Activated T-helper 17 cell treated with anti-CD3 and anti-CD28 coated beads, Interleukin-2, amount 50 U/mL, for 72 hours (primary cell): Measurements from ENCODE around the gene ZFYVE28. TPM values are rescaled to one million over a fixed set of nuclear protein-coding genes. Genes with fewer than 3 reads are reported as not detected.
A peak's percentile ranks its signal among the peaks of the same experiment; 100 is the strongest.
"Not testable (repeated sequence)": the region's sequence is repeated elsewhere in the genome, so short reads cannot be mapped to it uniquely, and the experiment has no call there.

Experiments used
- ATAC-seq: fragments of 150-1000 bp; cut with Tn5 transposase; replicated peaks from 2 replicates; pipeline ENCODE4 v1.10.0; 2021; ENCODE audit warnings: mild to moderate bottlenecking, moderate library complexity
- H3K27ac Mint-ChIP-seq: one replicate; pipeline ENCODE4 v1.8.0; 2022; ENCODE audit warnings: mixed read lengths
- H3K27me3 Mint-ChIP-seq: one replicate; pipeline ENCODE4 v1.8.0; 2022; ENCODE audit warnings: mixed read lengths
- H3K36me3 Mint-ChIP-seq: one replicate; pipeline ENCODE4 v1.8.0; 2022; ENCODE audit warnings: low read depth, mild to moderate bottlenecking, mixed read lengths
- H3K4me1 Mint-ChIP-seq: one replicate; pipeline ENCODE4 v1.8.0; 2022; ENCODE audit warnings: mixed read lengths
- H3K4me3 Mint-ChIP-seq: one replicate; pipeline ENCODE4 v1.8.0; 2022; ENCODE audit warnings: mild to moderate bottlenecking, mixed read lengths
- H3K9me3 Mint-ChIP-seq: one replicate; pipeline ENCODE4 v1.8.0; 2022; ENCODE audit warnings: mixed read lengths
- total RNA-seq, 2 donors: library from RNA; stranded (reverse); gene quantifications; one replicate each; pipeline ENCODE4 v1.2.3, GENCODE V29; 2022

ZFYVE28 gene
- total RNA-seq, 2 donors from 2014 or later = 36.3 to 42.7 TPM

DNA sequence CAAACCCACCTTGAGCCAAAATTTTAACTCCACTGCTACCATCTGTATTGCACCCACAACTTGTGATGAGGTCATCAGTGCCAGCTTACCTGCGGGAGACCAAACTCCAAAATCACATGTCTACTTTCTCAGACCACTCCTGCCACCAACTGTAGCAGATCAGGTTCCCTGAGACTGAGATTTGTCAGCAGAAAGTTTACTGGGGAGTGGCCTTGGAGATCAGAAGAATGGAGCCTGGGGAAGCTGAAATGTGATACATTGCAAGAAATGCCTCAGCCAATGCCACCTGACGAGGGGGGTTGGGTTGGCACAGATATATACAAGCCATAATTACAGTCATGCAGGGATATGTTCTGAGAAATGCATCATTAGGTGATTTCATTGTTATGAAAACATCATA, 195.6 kb downstream of the ZFYVE28 start:
- Mint-ChIP-seq H3K27ac (no peak overlapping the region), H3K36me3 (peaks cover 19% of the 10 kb centered on the region), H3K4me1 (peaks cover 6% of the 10 kb centered on the region), H3K9me3 (no peaks in the 10 kb centered on the region), H3K4me3 (no peak overlapping the region), H3K27me3 (no peaks in the 10 kb centered on the region)
- no peak for ATAC-seq

DNA sequence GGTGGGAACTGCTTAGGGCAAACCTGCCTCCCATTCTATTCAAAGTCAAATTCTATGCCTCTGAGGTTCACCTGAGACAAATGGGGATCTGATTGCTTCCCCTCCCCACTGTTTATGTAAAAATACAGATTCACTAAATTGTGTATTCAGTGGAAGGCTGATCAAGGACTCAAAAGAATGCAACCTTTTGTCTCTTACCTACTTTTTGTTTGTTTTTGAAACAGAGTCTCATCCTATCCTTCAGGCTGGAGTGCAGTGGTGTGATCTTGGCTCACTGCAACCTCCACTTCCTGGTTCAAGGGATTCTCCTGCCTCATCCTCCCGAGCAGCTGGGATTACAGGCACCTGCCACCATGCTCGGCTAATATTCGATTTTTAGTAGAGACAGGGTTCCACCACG, 197.1 kb downstream of the ZFYVE28 start:
- not testable (repeated sequence) for H3K4me3 Mint-ChIP-seq, H3K27ac Mint-ChIP-seq, H3K36me3 Mint-ChIP-seq, ATAC-seq, H3K9me3 Mint-ChIP-seq, H3K4me1 Mint-ChIP-seq, H3K27me3 Mint-ChIP-seq

DNA sequence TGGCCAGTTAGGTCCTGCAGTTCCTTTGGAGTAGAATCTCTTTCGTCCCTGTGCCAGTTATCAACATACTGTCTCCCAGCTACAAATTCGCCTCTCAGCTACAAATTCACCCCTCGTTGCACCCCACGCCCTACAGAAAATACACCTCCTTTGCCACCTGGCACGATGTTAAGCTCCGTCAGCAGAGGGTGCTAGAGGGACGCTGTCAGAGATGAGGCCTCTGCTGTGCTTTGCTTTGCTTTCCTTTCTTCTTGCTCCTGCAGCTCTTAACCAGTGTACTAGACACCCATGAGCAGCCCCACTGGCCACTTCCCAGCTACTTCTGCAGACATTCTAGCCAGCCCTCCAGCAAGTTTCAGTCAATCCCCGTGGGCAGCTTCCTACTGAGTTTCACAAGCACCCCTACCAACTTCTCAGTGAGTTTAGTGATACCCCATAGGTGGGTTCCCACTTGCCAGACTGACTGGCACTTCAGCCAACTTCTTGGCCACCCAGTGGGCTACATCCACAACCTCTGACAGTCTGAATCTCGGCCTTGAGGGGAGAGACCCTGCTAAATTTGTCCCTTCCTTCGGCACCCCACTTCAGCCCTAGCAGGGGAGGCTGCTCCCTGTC, 198.3 kb downstream of the ZFYVE28 start:
- Mint-ChIP-seq H3K27ac (no peak overlapping the region), H3K36me3 (no peaks in the 10 kb centered on the region), H3K9me3 (no peaks in the 10 kb centered on the region), H3K4me1 (peaks cover 6% of the 10 kb centered on the region), H3K27me3 (no peaks in the 10 kb centered on the region), H3K4me3 (no peak overlapping the region)
- peak; percentile 89 for ATAC-seq

Other genes starting within 250 kb of the ZFYVE28 start
- 10 to 100 TPM; 27.1 to 28.0 TPM for gene HAUS3, start 176.5 kb downstream of the ZFYVE28 start, total RNA-seq
- gene POLN, start 176.5 kb downstream of the ZFYVE28 start, total RNA-seq = 1 to 10 TPM; 7.8 to 8.0 TPM
- 1 to 10 TPM; 6.1 to 7.7 TPM for gene MXD4, start 156.5 kb downstream of the ZFYVE28 start, total RNA-seq
- under 1 TPM; 0.11 to 0.26 TPM for gene CFAP99, start 310 bp upstream of the ZFYVE28 start, total RNA-seq
- 10 to 100 TPM; 90.8 to 97.1 TPM for gene RNF4, start 50.5 kb upstream of the ZFYVE28 start, total RNA-seq
- gene FAM193A, start 118.0 kb upstream of the ZFYVE28 start, total RNA-seq = 10 to 100 TPM; 28.9 to 35.3 TPM